Measurements from ENCODE around the gene FPGS. TPM values are rescaled to one million over a fixed set of nuclear protein-coding genes. Genes with fewer than 3 reads are reported as not detected.

The FPGS gene
- total RNA-seq, 1 donor from 2014 or later: 70.0 TPM

- Histone ChIP-seq H3K27me3 (ENCODE audit: control insufficient read depth, insufficient read depth, low read length) (no peaks in the 10 kb centered on the region), H3K36me3 (ENCODE audit: control insufficient read depth, insufficient read depth, low read length) (peaks cover 17% of the 10 kb centered on the region), H3K4me3 (ENCODE audit: low read depth, low read length) (no peak overlapping the region)
- no peak for TF ChIP-seq CTCF (IDR thresholded peaks at IDR 0.05; ENCODE audit: insufficient read depth, low read length, severe bottlenecking)
- DNase-seq (ENCODE audit: low read depth) (no peak), FAIRE-seq (no peak)
Measured at GRCh38 chr9:127814619-127815511, 12.2 kb downstream of the FPGS start.

GRCh38 chr9:127815512-127816361 is 13.1 kb downstream of the FPGS start:
- no peaks in the 10 kb centered on the region for H3K27me3 ChIP-seq (ENCODE audit: control insufficient read depth, insufficient read depth, low read length)
- no peak overlapping the region for H3K4me3 ChIP-seq (ENCODE audit: low read depth, low read length)
- DNase-seq (ENCODE audit: low read depth): no peak
- no peak for TF ChIP-seq CTCF (IDR thresholded peaks at IDR 0.05; ENCODE audit: insufficient read depth, low read length, severe bottlenecking)
- FAIRE-seq: no peak
- peaks cover 15% of the 10 kb centered on the region for H3K36me3 ChIP-seq (ENCODE audit: control insufficient read depth, insufficient read depth, low read length)

- no peak for DNase-seq (ENCODE audit: low read depth)
- H3K36me3 ChIP-seq (ENCODE audit: control insufficient read depth, insufficient read depth, low read length): peaks cover 15% of the 10 kb centered on the region
- H3K4me3 ChIP-seq (ENCODE audit: low read depth, low read length): no peak overlapping the region
- no peaks in the 10 kb centered on the region for H3K27me3 ChIP-seq (ENCODE audit: control insufficient read depth, insufficient read depth, low read length)
- TF ChIP-seq CTCF (IDR thresholded peaks at IDR 0.05; ENCODE audit: insufficient read depth, low read length, severe bottlenecking): no peak
- no peak for FAIRE-seq
Measured at GRCh38 chr9:127816362-127816725, 13.7 kb downstream of the FPGS start.

GRCh38 chr9:127816728-127817127 is 14.0 kb downstream of the FPGS start:
- no peak for DNase-seq (ENCODE audit: low read depth)

GRCh38 chr9:127817881-127818434 is 15.3 kb downstream of the FPGS start:
- TF ChIP-seq CTCF (IDR thresholded peaks at IDR 0.05; ENCODE audit: insufficient read depth, low read length, severe bottlenecking): no peak
- FAIRE-seq (no peak), DNase-seq (ENCODE audit: low read depth) (no peak)
- Histone ChIP-seq H3K4me3 (ENCODE audit: low read depth, low read length) (no peak overlapping the region), H3K27me3 (ENCODE audit: control insufficient read depth, insufficient read depth, low read length) (no peaks in the 10 kb centered on the region), H3K36me3 (ENCODE audit: control insufficient read depth, insufficient read depth, low read length) (peaks cover 9% of the 10 kb centered on the region)

More at GRCh38 chr9:127816728-127817127, 14.0 kb downstream of the FPGS start:
- peaks cover 15% of the 10 kb centered on the region for H3K36me3 ChIP-seq (ENCODE audit: control insufficient read depth, insufficient read depth, low read length)
- H3K27me3 ChIP-seq (ENCODE audit: control insufficient read depth, insufficient read depth, low read length): no peaks in the 10 kb centered on the region
- no peak for FAIRE-seq
- no peak for TF ChIP-seq CTCF (IDR thresholded peaks at IDR 0.05; ENCODE audit: insufficient read depth, low read length, severe bottlenecking)
- no peak overlapping the region for H3K4me3 ChIP-seq (ENCODE audit: low read depth, low read length)
